Right lung (tissue), 5 donors: ENCODE data around the gene STKLD1. TPM values are rescaled to one million over a fixed set of nuclear protein-coding genes. Genes with fewer than 3 reads are reported as not detected.

Source experiments
- DNase-seq, 2 donors: peaks; one replicate each; pipeline ENCODE4 v3.0.0-alpha.2; 2013
- polyA plus RNA-seq, 5 donors: library from polyadenylated mRNA; unstranded; fragments of 120-200 nt; gene quantifications; one replicate each; pipeline versions ENCODE4 v1.2.1 to v1.2.3, GENCODE V29; 2013; ENCODE audit warnings: inconsistent platforms in 1 of 5, low replicate concordance in 1 of 5; ENCODE audit not compliant: insufficient read length in 5 of 5, insufficient read depth in 1 of 5

The STKLD1 gene
- polyA plus RNA-seq, 5 donors: 2.6 to 4.9 (median 3.5) TPM

DNA sequence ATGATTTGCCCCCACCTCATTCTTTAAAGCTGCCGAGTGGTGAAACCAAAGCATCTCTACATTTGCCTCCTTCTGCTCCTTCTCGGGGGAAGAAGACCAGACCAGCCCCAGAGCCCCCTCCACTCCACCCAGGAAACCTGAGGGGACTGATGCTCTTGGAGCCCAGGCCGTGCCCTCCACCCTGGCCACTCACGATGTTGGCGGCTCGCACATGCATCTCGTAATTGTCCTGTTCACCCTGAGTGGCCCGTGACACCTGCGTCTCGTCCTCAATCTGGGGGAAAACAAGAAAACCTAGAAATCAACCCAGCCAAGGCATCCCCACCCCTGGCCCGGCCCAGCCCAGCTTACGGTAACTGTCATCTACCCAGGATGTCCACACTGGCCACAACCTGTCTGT, 31.2 kb upstream of the STKLD1 start:
- no peak for DNase-seq

DNA sequence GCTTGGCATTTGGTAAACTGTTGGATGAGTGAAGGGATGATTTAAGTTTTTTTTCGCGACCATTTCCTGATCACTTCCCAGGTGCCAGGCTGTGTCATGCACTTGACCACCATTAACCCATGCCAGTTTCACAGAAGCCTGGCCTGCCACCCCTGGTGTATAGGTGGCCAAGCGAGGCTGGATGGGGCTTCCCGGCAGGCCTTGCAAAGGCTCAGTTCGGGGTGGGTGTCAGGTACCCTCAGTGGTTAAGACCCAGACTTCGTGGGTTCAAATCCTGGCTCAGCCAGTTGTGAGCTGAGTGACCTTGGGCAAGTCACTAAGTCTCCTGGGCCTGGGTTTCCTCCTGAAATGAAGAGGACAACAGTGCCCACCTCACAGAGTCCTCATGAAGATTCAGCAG, 30.6 kb upstream of the STKLD1 start:
- DNase-seq: no peak

DNA sequence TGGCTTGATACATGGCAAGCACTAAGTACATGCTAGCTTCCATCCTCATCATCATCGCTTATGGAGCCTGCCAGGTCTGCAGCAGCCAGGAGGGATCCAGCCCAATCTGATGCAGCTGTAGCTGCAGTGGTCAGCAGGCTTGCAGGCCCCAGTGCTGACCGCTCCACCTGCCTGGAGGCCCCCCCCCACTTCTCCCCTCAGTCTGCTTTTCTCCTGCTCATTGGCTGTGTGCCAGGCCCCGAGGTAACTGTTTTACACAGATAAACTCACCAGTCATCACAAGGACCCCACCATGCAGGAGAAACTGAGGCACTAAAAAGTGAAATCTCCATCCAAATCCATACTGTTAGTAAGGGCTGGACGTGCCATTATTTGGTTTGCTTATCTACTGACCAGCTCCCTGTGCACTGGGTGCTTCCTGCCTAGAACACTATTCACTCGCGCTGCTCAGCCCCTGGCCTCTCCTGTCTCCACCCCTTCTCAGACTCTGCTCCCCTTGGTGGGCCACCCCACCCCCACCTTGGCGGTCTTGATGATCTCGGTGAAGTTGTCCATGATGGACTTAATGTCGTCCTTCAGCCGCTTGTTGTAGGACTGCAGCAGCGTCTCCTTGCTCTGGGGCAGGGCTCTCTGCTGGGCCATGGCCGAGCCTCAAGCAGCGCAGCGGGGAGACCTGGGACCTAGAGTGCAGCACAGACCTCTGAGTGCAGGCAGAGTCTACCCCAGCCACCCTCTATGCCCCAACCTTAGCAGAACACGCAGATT, 30.0 kb upstream of the STKLD1 start:
- no peak for DNase-seq

DNA sequence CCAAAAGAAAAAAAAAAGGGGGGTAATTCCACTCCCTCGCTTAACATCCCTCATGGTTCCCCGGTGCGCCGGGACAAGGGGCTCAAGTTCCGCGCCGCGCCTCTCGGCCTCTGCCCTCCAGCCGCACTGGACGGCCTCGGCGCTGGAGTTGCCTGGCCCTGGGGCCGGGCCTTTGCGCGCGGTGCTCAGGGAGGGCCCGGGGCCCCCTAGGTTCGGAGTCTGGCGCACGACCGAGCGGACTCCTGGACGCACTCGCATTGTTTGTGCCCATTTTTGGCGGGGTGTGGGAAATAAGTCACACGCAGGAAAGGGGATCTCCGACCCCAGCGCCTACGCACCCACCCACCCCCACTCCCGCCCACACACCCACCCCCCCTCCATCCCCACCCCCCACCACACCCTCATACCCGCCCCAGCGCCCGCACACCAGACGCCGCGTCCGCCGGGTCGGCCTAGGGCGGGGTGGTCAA, 28.6 kb upstream of the STKLD1 start:
- DNase-seq: no peak

DNA sequence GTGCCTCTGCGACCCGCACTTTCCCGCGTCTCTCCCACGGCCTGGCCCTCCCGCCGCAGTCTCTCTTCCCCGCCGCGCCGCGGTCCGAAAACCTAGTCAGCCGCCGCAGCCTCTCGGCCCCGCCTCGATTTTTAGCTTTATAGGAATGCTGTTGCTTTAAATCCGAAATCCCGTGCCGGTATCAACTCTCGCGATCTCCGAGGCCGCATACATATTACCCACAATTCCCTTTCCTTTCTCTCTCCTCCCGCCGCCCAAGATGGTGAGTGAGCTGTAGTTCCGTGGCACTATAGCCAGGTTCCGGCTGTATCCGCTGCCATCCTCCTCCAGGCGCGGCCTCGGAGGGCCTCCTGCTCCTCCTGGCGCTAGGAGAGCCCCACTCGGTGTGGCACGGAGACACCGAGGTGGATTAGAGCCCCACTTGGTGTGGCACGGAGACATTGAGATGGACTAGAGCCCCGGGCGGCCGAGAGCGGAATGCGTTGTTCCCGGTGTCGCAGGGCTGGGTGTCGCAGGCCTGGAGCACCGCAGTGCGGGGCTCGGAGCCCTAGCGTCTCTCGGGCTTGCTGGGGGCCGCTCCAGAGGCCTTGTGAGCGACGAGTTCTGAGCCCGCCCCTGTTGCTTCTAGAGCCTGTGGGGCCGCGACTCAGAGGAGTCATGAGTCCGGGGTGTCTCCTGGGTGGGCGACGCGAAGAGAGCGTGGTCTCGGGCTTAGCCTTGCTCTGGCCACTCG, 28.0 kb upstream of the STKLD1 start, which contains the start of the genes MED22 and RPL7A:
TSS of gene MED22 (minus strand) at position 147 of the 733 bp plus-strand sequence. CDS start 1,469 bp downstream, outside the sequence.
TSS of gene RPL7A (plus strand) at position 234 of the 733 bp plus-strand sequence. CDS start at position 260, 26 bp downstream.
- peak; percentile 94 to 95 for DNase-seq

DNA sequence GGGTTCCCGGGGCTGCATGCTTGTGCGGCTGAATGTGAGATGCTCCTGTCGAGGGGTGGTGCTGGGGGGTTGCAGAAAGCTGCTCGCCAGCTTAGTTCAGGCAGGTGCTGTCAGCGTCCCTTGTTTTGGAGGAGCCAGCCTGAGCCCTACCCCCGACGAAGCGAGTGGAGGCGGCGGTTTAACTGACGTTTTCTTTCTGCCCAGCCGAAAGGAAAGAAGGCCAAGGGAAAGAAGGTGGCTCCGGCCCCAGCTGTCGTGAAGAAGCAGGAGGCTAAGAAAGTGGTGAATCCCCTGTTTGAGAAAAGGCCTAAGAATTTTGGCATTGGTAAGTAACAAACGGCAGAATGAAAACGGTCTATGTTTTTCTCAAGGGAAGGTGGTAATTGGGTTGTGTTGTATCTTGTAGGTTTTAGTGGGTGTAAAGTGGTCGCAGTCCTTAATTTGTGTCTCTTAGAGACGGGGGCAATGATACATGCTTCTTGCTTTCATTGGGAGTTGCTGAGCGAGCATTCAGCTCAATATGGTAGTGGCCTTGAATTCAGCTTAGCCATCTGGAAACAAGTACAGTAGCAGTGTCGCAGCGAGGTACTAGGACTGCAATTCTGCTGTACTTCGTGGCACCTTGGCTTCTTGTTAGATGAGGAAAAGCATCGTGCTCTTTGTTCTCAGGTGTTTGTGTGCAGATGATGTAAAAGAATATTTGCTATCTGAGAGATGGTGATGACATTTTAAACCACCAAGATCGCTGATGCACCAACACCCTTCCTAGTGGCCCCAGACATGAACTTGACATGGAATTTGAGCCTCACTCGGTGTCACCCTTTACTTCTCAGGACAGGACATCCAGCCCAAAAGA, 27.2 kb upstream of the STKLD1 start:
- DNase-seq: no peak

DNA sequence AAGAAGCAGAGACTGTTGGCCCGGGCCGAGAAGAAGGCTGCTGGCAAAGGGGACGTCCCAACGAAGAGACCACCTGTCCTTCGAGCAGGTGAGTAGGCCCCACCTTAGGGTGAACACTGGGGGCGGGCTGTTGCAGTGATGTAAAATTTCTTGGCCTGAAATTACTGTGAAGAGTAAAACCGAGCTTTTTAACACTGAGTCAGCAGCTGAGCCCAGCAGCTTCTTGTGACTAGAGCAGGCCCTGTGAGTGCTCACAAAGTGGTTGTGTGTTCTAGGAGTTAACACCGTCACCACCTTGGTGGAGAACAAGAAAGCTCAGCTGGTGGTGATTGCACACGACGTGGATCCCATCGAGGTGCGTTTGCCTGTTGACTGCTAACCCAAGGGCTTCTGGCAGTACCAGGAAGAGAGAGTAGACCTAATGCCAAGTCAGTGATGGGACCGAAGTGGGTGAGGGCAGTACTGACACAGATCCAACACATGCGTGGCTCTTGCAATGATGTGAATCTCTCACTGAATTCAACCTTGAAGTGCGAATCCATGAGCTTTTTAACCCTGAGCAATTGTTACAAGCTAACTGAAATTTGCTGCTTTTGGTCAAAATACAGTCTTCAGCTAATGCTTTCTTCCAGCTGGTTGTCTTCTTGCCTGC, 26.1 kb upstream of the STKLD1 start:
- no peak for DNase-seq

DNA sequence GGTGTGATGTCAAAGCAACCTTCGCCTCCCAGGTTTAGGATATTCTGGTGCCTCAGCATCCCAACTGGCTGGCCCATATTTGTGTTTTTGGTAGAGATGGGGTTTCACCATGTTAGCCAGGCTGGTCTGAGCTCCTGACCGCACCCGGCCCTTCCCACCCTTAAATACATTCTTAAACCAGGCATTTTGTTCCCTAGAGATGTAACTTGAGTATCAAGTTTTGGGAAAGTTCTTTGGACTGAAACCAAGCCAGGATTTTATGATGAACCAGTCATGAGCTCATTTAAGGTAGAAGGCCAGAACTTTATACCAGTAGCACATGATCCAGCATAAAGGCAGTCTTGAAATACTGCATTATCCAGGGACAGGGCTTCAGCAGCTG, 24.6 kb upstream of the STKLD1 start:
- no peak for DNase-seq

DNA sequence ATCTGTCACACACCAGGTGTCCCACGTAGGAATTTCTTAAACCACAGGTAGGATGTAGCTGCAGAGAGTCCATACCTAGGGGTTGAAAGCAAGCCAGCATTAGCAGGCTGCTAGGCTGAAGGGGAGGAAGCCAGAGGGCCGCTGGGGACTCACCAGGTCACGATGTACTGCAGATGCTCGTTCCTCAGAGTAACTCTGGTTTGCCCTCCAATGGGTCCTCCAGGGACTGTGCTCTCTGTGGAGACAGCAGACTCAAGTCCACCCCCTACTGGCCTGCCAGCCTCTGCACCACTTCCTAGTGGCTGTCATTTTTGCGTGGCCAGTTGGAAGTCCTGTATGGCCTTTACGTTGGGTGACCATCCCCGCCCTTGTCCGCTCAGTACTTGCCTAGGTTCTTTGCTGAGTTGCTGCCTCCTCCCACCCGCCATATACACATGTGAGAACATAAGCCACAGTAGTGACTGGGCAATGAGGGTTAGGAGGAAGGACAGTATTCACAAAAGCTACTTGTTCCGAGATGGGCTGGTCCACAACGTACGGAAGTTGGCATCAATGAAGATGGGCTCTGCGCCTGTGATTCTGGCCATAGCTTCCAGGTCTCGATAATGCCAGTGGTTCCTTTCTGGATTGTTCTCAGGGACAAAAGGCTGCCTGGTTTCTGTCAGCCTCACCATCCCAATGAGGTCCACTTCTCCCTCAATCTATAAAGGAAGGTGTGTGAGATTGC, 24.1 kb upstream of the STKLD1 start:
- no peak for DNase-seq

DNA sequence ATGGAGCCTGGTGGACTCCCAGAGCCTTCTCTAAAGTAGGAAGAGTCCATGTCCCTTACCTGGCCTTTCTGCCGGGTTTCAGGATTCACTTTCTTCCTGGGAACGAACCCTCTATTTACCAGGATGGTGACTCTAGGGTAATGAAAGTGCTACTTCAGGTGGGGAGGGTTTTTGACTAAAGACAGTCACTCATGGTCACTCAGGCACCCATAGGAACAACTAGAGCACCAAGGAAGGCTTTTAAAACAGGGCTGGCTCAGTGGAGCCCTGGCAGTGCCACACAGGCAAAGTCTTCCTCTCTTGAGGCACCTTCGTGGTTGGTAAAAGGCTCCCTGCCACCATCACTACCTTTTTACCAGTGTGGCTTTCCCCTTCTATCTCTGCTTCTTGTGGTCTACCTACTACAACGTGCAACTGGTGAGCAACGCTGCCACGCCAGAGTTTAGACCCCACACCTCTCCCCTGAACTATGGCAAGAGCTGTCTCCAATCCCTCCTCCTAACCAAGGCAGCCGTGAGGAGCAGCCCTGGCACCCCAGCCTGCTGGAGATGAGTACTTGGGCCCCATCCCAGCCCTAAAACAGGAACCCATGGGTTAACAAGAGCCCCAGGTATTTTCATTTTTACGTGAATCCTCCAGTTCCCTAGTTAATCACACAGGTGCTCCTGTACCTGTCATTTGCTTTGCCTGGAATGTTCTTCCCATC, 23.4 kb upstream of the STKLD1 start:
- no peak for DNase-seq

DNA sequence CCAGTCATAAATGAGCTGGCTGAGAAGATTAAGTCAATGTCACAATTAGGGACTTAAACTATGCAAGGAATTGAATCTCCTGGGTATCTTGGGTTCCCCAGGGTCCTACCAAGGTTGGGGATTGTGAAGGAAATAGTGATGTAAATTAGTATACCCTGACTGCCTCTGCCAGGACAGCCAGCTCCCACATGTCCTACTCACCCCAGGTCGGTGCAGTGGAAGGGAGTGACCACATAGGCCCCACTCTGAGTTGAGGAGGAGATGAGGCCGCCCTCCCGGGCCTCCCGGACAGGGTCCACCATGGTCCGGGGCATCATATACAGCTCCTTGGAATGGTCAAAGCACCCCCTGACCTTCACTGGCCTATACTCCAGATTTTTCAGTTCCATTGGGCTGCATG, 22.6 kb upstream of the STKLD1 start:
- DNase-seq: no peak

DNA sequence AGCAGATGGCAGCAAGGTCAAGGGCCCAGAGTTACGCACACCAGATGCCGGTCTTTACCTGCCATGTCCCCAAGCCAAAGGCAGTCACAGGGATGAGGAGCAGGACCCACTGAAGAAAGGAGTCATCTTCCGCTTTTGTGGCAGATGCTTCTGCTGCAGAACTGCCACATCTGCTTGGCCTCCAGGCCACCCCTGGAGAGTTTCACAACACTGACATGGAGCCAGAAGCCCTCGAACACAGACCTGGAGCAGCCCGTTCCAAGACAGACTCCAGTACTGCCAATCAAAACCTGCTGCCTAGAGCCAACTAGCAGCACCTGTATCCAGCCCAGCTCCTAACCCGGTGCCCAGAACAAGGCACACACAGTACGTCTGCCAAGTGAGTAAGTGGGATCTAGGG, 21.4 kb upstream of the STKLD1 start:
- no peak for DNase-seq

DNA sequence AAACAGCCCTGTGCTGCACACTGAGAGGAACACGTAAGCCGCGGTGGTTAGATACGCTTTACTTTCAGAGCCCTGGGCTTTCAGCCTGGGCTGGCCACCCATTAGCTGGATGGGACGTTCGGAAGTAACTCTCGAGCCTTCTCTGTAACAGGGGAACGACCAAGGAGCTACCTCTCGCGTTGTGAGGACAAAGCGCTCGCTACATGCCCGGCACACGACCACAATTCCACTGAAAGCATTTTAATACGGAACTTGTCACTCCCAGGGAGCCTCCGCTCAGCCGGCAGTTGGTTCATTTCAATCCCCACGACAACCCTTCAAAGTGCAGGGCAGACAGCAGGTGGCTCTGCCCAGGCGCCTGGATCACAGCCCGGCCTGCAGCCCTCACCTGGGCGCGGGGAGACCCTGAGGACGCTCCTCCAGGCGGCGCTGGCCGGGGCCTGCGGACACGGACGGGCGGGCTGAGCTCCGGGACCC, 20.2 kb upstream of the STKLD1 start:
- no peak for DNase-seq

DNA sequence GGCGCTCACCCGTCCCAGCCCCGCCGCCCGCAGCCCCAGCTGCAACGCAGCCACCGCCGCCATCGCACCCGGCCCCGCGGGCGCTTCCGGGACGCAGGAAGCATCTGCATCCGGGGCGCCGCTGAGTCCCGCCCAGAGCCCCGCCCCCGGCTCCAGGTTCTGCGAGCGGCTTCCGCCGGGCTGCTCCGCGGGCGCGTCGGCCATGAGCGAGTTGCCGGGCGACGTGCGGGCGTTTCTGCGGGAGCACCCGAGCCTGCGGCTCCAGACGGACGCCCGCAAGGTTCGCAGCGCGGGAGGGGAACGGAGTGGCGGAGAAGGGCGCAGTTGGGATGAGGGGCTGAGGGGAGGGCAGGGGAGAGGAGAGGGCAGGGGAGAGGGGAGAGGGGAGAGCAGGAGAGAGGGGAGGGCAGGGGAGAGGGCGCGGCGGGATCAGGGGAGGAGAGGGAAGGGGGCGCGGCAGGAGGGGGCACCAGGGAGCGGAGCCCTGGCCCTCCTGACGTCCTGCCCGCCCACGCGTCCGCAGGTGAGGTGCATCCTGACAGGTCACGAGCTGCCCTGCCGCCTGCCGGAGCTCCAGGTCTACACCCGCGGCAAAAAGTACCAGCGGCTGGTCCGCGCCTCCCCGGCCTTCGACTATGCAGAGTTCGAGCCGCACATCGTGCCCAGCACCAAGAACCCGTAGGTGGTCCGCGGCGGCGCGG, 19.6 kb upstream of the STKLD1 start, which contains the start of the genes SURF1 and SURF2:
TSS of gene SURF1 (minus strand) at position 97 of the 701 bp plus-strand sequence. CDS start at position 63, 34 bp downstream.
TSS of gene SURF2 (plus strand) at position 160 of the 701 bp plus-strand sequence. CDS start at position 203, 43 bp downstream.
- DNase-seq: peak; percentile 69 to 79

DNA sequence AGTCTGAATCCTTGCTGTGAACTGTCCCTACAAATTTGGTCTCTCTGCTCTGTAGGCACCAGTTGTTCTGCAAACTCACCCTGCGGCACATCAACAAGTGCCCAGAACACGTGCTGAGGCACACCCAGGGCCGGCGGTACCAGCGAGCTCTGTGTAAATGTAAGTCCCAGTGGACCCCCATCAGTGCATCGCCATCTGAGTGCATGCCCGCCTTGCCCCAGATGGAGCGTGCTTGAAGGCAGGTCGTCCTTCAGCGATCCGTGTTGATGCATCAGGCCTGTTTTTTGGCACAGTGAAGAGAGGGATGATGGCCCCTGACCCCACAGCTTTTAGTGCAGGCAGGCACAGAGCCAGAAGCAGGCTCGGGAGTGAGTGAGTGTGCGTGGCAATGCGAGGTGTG, 18.5 kb upstream of the STKLD1 start:
- no peak for DNase-seq

DNA sequence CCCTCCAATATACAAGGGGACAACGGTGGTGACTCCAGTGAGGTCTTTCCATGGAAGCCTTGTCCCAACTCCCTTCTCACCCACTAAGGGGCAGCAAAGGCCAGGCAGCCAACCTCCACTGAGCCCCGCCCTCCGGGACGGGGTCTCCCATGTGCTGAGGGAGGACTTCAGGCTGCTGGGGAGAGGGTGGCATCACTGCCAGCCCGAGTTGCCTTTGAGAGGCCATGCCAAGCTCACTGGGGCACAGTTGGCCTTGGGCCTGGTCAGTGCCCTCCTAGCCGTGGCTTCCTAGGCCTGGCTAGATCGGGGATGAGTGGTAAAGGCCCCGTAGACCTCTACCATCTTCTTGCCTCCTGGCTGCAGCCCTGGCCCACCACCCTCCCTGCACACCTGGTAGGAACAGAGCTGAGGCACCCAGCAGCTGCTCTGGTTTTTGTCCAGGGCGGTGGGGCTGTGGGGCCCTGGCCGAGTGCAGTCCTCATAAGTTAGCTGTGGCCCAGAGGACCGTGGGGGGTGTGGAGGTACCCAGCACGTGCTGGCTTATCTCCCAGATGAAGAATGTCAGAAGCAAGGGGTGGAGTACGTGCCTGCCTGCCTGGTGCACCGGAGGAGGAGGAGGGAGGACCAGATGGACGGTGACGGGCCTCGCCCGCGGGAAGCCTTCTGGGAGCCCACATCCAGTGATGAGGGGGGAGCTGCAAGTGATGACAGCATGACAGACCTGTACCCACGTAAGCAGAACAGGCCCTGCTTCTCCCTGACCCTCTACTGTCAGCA, 16.6 kb upstream of the STKLD1 start:
- DNase-seq: no peak

DNA sequence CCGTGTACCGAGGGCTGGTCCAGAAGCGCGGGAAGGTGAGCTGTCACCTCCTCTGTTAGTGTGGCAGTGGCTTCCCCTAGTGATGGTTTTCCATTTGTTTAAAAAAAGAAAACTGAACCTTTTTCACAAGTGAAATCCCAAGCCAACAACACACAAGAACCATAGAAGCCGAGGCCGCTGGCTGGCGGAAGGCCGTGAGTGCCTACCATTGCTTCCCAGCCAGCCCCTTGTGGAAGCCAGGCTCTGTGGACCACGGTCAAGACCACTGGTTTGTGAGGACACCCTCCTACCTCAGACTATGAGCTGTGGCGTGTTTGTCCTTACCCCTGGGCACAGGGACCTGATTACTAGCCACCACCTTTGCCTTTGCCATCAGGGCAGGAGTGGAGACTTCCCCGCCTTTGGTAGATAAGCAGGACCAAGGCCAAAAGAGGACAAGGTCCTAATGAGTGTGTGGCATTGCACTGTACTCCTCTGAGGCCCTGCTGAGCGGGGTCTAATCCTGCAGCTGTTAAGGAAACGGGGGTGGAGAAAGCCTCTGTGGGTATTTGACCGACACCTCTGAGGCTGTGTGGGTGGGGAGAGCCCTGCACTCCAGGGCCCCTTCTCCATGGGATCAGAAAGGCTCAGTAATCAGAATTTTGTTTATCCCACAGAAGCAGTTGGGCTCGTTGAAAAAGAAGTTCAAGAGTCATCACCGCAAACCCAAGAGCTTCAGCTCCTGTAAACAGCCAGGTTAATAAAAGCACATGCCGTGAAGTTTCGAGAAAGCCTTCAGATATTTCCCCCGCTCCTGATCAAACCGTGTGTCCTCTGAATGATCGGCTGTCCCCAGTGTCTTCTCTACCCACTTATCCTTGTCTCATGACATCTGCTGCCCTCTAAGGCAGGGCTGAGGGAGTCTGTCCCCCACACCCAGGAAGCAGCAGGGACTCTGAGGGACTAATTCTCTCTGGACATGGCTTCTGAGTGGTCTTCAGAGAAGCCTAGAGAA, 15.5 kb upstream of the STKLD1 start:
- DNase-seq: no peak
